Body of pancreas (tissue), 4 donors: ENCODE measurements around the gene CLASP1.

Source experiments
- POLR2A ChIP-seq, 3 donors: fragments of 450-650 bp; IDR thresholded peaks; one replicate each; pipeline ENCODE4 v1.6.1; 2016; ENCODE audit warnings: antibody characterized with exemption in 3 of 3, mild to moderate bottlenecking in 2 of 3
- TF ChIP-seq, protein P1 (sequence below), 7 experiments: fragments of 450-650 bp in 4 of 7; fragments of 200-600 bp in 3 of 7; sonication (generic) in 3 of 7; IDR thresholded peaks; one replicate each; pipeline ENCODE4 v1.5.1; 2016 to 2019; ENCODE audit warnings: antibody characterized with exemption in 7 of 7

DNA sequence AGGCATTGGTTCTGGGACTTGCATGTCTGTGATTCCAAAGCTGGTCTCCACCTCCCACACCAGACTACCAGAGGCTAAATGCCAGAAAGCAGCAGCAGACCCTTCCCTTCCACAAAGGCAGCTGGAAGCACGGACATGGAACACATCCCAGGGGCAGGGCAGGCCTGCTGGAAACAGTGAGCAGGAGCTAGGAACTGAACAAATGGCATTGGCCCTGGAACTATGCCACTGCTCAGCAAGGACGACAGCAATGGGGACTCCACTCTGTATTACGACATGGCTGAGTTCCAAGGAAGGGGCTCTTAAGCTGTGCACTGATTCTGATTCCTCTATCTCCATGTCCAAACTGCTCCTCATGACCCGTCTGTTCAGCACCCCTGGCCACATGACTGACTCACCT is 286.5 kb downstream of the CLASP1 start:
- TF ChIP-seq, protein P1, sequence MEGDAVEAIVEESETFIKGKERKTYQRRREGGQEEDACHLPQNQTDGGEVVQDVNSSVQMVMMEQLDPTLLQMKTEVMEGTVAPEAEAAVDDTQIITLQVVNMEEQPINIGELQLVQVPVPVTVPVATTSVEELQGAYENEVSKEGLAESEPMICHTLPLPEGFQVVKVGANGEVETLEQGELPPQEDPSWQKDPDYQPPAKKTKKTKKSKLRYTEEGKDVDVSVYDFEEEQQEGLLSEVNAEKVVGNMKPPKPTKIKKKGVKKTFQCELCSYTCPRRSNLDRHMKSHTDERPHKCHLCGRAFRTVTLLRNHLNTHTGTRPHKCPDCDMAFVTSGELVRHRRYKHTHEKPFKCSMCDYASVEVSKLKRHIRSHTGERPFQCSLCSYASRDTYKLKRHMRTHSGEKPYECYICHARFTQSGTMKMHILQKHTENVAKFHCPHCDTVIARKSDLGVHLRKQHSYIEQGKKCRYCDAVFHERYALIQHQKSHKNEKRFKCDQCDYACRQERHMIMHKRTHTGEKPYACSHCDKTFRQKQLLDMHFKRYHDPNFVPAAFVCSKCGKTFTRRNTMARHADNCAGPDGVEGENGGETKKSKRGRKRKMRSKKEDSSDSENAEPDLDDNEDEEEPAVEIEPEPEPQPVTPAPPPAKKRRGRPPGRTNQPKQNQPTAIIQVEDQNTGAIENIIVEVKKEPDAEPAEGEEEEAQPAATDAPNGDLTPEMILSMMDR (IDR thresholded peaks at IDR 0.05): no peak
- no peak for TF ChIP-seq POLR2A (IDR thresholded peaks at IDR 0.05)
